Measurements from ENCODE around the gene CCDC116. TPM values are rescaled to one million over a fixed set of nuclear protein-coding genes. Genes with fewer than 3 reads are reported as not detected.
A peak's percentile ranks its signal among the peaks of the same experiment; 100 is the strongest.

Gene CCDC116
- total and polyA plus RNA-seq, 11 donors = 0.18 to 1.3 (median 0.26) TPM; not detected in 4

GRCh38 chr22:21621025-21621424, 11.5 kb upstream of the CCDC116 start:
- H3K9me3 ChIP-seq = no peaks in the 10 kb centered on the region
- peaks cover 0 to 32% (median 8%) of the 10 kb centered on the region in 9 donors for H3K36me3 ChIP-seq
- 88 to 97% (median 95%) methylated on average over 3 of the region's 3 CpGs for WGBS, 4 donors
- peaks cover 0 to 60% (median 25%) of the 10 kb centered on the region in 12 donors for H3K4me1 ChIP-seq
- ATAC-seq = no peak
- intact Hi-C loops (cut with DNase I) = loop anchor here in 2 of 10 donors (5.0 kb wide), 1 partner anchor 49 kb away; no protein-coding TSS in a partner anchor
- no peaks in the 10 kb centered on the region for H3K27me3 ChIP-seq
- H3K4me3 ChIP-seq = no peak overlapping the region
- H3K27ac ChIP-seq = no peak overlapping the region
- no peak for DNase-seq
- no peak for TF ChIP-seq POLR2A (IDR thresholded peaks at IDR 0.05)
- no peak for TF ChIP-seq CTCF (IDR thresholded peaks at IDR 0.05)

- 55 to 68% (median 66%) methylated on average over 16 to 17 of the region's 17 CpGs for WGBS, 4 donors
- DNase-seq = peak in 2 of 5 donors; percentile 44
- peaks cover 0 to 61% (median 26%) of the 10 kb centered on the region in 12 donors for H3K4me1 ChIP-seq
- no peaks in the 10 kb centered on the region for H3K9me3 ChIP-seq
- H3K27ac ChIP-seq = peak overlapping the region in 1 of 12 donors; percentile 52
- intact Hi-C loops (cut with DNase I) = loop anchor here in 2 of 10 donors (5.0 kb wide), 1 partner anchor 50 kb away; no protein-coding TSS in a partner anchor
- peaks cover 0 to 42% (median 8%) of the 10 kb centered on the region in 9 donors for H3K36me3 ChIP-seq
- H3K27me3 ChIP-seq = no peaks in the 10 kb centered on the region
- TF ChIP-seq POLR2A (IDR thresholded peaks at IDR 0.05) = no peak
- no peak for TF ChIP-seq CTCF (IDR thresholded peaks at IDR 0.05)
- ATAC-seq = no peak
- no peak overlapping the region for H3K4me3 ChIP-seq
These were observed 10.3 kb upstream of the CCDC116 start for GRCh38 chr22:21622011-21622918.

GRCh38 chr22:21622919-21623647, 9.5 kb upstream of the CCDC116 start:
- DNase-seq (no peak), ATAC-seq (no peak)
- H3K4me3 ChIP-seq = no peak overlapping the region
- H3K27ac ChIP-seq = no peak overlapping the region
- peaks cover 0 to 63% (median 26%) of the 10 kb centered on the region in 12 donors for H3K4me1 ChIP-seq
- 86 to 89% (median 86%) methylated on average over 23 of the region's 23 CpGs for WGBS, 4 donors
- intact Hi-C loops (cut with DNase I) = loop anchor here in 2 of 10 donors (5.0 kb wide), 1 partner anchor 51 kb away; no protein-coding TSS in a partner anchor
- H3K9me3 ChIP-seq = no peaks in the 10 kb centered on the region
- no peaks in the 10 kb centered on the region for H3K27me3 ChIP-seq
- TF ChIP-seq CTCF (IDR thresholded peaks at IDR 0.05) (no peak), POLR2A (IDR thresholded peaks at IDR 0.05) (no peak)
- peaks cover 0 to 46% (median 8%) of the 10 kb centered on the region in 9 donors for H3K36me3 ChIP-seq

GRCh38 chr22:21623648-21623970, 9.0 kb upstream of the CCDC116 start:
- no peak for TF ChIP-seq CTCF (IDR thresholded peaks at IDR 0.05)
- no peak for TF ChIP-seq POLR2A (IDR thresholded peaks at IDR 0.05)
- no peaks in the 10 kb centered on the region for H3K9me3 ChIP-seq
- H3K27me3 ChIP-seq = no peaks in the 10 kb centered on the region
- no peak overlapping the region for H3K4me3 ChIP-seq
- H3K4me1 ChIP-seq = peaks cover 0 to 69% (median 26%) of the 10 kb centered on the region in 12 donors
- ATAC-seq = peak in 1 of 4 donors; percentile 3
- DNase-seq = no peak
- H3K27ac ChIP-seq = no peak overlapping the region
- intact Hi-C loops (cut with DNase I) = loop anchor here in 2 of 10 donors (5.0 kb wide), 1 partner anchor 51 kb away; no protein-coding TSS in a partner anchor
- WGBS, 4 donors = 60 to 87% (median 82%) methylated on average over 3 to 7 of the region's 7 CpGs
- H3K36me3 ChIP-seq = peaks cover 0 to 48% (median 8%) of the 10 kb centered on the region in 9 donors
